ENCODE results near the gene ENPP6.

GRCh38 chr4:184052616-184053015 is 165.1 kb downstream of the ENPP6 start:
- TF ChIP-seq CTCF (IDR thresholded peaks at IDR 0.05) (no peak), EZH2 (IDR thresholded peaks at IDR 0.05; ENCODE audit: borderline replicate concordance, insufficient read depth, low read depth, low read length, poor library complexity, severe bottlenecking) (no peak)
